ENCODE results near the gene ARSB. TPM values are rescaled to one million over a fixed set of nuclear protein-coding genes. Genes with fewer than 3 reads are reported as not detected.

Gene ARSB
- total RNA-seq, 1 experiment from 2014 or later = 11.4 TPM

DNA sequence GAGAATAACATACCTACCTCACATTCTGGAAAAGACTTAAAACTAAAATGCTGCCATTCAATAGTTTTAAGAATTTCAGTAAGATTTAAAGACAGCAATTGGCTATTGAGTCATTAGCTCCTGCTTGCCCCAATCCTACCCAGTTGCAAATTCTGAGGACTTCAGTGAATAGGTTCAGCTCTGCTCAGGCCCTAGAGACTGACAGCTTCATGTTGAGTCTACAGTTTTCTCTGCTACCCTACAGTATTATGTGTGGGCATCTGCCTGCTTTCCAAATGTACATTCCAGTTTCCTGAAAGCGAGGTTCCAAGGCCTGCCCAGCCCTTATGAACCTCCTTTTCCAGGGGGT is 61.5 kb downstream of the ARSB start:
- TF ChIP-seq, protein P1, sequence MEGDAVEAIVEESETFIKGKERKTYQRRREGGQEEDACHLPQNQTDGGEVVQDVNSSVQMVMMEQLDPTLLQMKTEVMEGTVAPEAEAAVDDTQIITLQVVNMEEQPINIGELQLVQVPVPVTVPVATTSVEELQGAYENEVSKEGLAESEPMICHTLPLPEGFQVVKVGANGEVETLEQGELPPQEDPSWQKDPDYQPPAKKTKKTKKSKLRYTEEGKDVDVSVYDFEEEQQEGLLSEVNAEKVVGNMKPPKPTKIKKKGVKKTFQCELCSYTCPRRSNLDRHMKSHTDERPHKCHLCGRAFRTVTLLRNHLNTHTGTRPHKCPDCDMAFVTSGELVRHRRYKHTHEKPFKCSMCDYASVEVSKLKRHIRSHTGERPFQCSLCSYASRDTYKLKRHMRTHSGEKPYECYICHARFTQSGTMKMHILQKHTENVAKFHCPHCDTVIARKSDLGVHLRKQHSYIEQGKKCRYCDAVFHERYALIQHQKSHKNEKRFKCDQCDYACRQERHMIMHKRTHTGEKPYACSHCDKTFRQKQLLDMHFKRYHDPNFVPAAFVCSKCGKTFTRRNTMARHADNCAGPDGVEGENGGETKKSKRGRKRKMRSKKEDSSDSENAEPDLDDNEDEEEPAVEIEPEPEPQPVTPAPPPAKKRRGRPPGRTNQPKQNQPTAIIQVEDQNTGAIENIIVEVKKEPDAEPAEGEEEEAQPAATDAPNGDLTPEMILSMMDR (conservative IDR thresholded peaks at IDR 0.05) = no peak
- H2BK12ac ChIP-seq (ENCODE audit: insufficient read length, low read depth, low read length) = no peak overlapping the region
- H4K91ac ChIP-seq (ENCODE audit: insufficient read length, low read depth, low read length) = no peak overlapping the region
- Mint-ChIP-seq H3K36me3 (ENCODE audit: insufficient read depth in 1 of 3, low read depth in 3 of 3) (no peaks in the 10 kb centered on the region), H3K4me1 (peaks cover 21 to 38% of the 10 kb centered on the region in 2 experiments), H3K27me3 (ENCODE audit: low read depth) (peaks cover 1% of the 10 kb centered on the region; the same call in 1 of the 2 replicates), H3K9me3 (no peaks in the 10 kb centered on the region), H3K4me3 (no peak overlapping the region), H3K27ac (no peak overlapping the region; a peak in 1 of 7 replicates)
- no CpG with 5 or more reads among the region's 1 CpG for WGBS (ENCODE audit: extremely low coverage, insufficient read length, low lambda C conversion rate)
- no peak overlapping the region for H3T11ph ChIP-seq (ENCODE audit: low read length)
- no peak overlapping the region for H3K4me2 ChIP-seq (ENCODE audit: insufficient read depth, insufficient read length, low read length)
- H2BK15ac ChIP-seq (ENCODE audit: low read depth, low read length) = no peak overlapping the region
- H3K9me3 ChIP-seq (ENCODE audit: control insufficient read depth, low read depth, low read length) = no peaks in the 10 kb centered on the region
- DNase-seq = no peak
- H3K79me2 ChIP-seq (ENCODE audit: insufficient read depth, low read length) = no peaks in the 10 kb centered on the region
- no peak overlapping the region for H2BK120ac ChIP-seq (ENCODE audit: low read depth, low read length, poor library complexity, severe bottlenecking)
- no peak overlapping the region for H4K8ac ChIP-seq (replicated peaks; ENCODE audit: insufficient read length, low read depth, low read length)
- no peak overlapping the region for H3K14ac ChIP-seq (ENCODE audit: insufficient read depth, low read length)
- no peak overlapping the region for H2AFZ ChIP-seq (ENCODE audit: low read length)
- H2BK5ac ChIP-seq (ENCODE audit: insufficient read length, low read length) = no peak overlapping the region
- H4K5ac ChIP-seq (ENCODE audit: insufficient read length, low read depth, low read length) = no peak overlapping the region
- no peaks in the 10 kb centered on the region for H3K23me2 ChIP-seq (ENCODE audit: insufficient read length, low read depth, low read length, poor library complexity, severe bottlenecking)
- no peak overlapping the region for H3K18ac ChIP-seq (ENCODE audit: insufficient read length, low read depth, low read length)
- no peaks in the 10 kb centered on the region for H3K79me1 ChIP-seq (ENCODE audit: insufficient read depth, low read depth, low read length, poor library complexity, severe bottlenecking)
- no peak overlapping the region for H3K27ac ChIP-seq (ENCODE audit: insufficient read length, low read depth, low read length)
- H3K27me3 ChIP-seq (ENCODE audit: insufficient read depth, low read length) = no peaks in the 10 kb centered on the region; the same call in 1 of the 2 replicates
- no peak overlapping the region for H2BK20ac ChIP-seq (ENCODE audit: low read depth, low read length, poor library complexity, severe bottlenecking)
- no peak overlapping the region for H3K56ac ChIP-seq (ENCODE audit: insufficient read length, low read depth, low read length)
- H3K4ac ChIP-seq (ENCODE audit: low read depth, low read length) = no peak overlapping the region
- H2AK5ac ChIP-seq (ENCODE audit: insufficient read length, low read length) = no peak overlapping the region
- H3K4me1 ChIP-seq (ENCODE audit: insufficient read depth, low read length) = peaks cover 7% of the 10 kb centered on the region
- H3K23ac ChIP-seq (ENCODE audit: insufficient read length, low read depth, low read length) = no peak overlapping the region
- H4K20me1 ChIP-seq (ENCODE audit: control insufficient read depth, insufficient read depth, insufficient read length) = no peaks in the 10 kb centered on the region
- no peak overlapping the region for H3K9ac ChIP-seq (ENCODE audit: extremely low read depth, insufficient read length, low read length)

Measured in H9 (cell line).